Ishikawa (cell line): ENCODE measurements around the gene ABCG1.

ENCODE experiments used
- CEBPB ChIP-seq: IDR thresholded peaks from 2 replicates; pipeline ENCODE4 v1.6.1; 2012
- CREB1 ChIP-seq: IDR thresholded peaks from 2 replicates; pipeline ENCODE4 v1.6.1; 2012; ENCODE audit warnings: low read depth
- EGR1 ChIP-seq: IDR thresholded peaks from 2 replicates; pipeline ENCODE4 v1.6.1; 2012
- EP300 ChIP-seq: IDR thresholded peaks from 2 replicates; pipeline ENCODE4 v1.6.1; 2012; ENCODE audit warnings: borderline replicate concordance
- FOXM1 ChIP-seq: IDR thresholded peaks from 2 replicates; pipeline ENCODE4 v1.6.1; 2012; ENCODE audit warnings: low read depth, borderline replicate concordance
- MAX ChIP-seq: IDR thresholded peaks from 2 replicates; pipeline ENCODE4 v1.6.1; 2012
- NFIC ChIP-seq: IDR thresholded peaks from 2 replicates; pipeline ENCODE4 v1.6.1; 2012
- RAD21 ChIP-seq: IDR thresholded peaks from 2 replicates; pipeline ENCODE4 v1.6.1; 2012; ENCODE audit warnings: low read depth
- TAF1 ChIP-seq: IDR thresholded peaks from 2 replicates; pipeline ENCODE4 v1.6.1; 2012; ENCODE audit warnings: low read depth, mild to moderate bottlenecking
- TCF12 ChIP-seq: IDR thresholded peaks from 2 replicates; pipeline ENCODE4 v1.6.1; 2012; ENCODE audit warnings: low read depth
- TEAD4 ChIP-seq: IDR thresholded peaks from 2 replicates; pipeline ENCODE4 v1.6.1; 2012
- YY1 ChIP-seq: IDR thresholded peaks from 2 replicates; pipeline ENCODE4 v1.6.1; 2012; ENCODE audit warnings: low read depth
- ZBTB7A ChIP-seq: IDR thresholded peaks from 2 replicates; pipeline ENCODE4 v1.6.1; 2012; ENCODE audit warnings: low read depth
- TF ChIP-seq, protein P1 (sequence below): IDR thresholded peaks from 2 replicates; pipeline ENCODE4 v1.6.1; 2012
- TF ChIP-seq, protein P2 (sequence below): IDR thresholded peaks from 2 replicates; pipeline ENCODE4 v1.6.1; 2012; ENCODE audit warnings: low read depth, mild to moderate bottlenecking

Gene ABCG1

GRCh38 chr21:42256316-42256715, 37.4 kb downstream of the ABCG1 start:
- TF ChIP-seq TAF1, result no peak
- no peak for TF ChIP-seq CEBPB
- no peak for TF ChIP-seq MAX
- no peak for TF ChIP-seq EGR1
- no peak for TF ChIP-seq YY1
- TF ChIP-seq TCF12, result no peak
- TF ChIP-seq EP300, result no peak

- TF ChIP-seq CREB1 (no peak), TCF12 (no peak), YY1 (no peak), RAD21 (no peak), NFIC (no peak), MAX (no peak)
- TF ChIP-seq, protein P1, sequence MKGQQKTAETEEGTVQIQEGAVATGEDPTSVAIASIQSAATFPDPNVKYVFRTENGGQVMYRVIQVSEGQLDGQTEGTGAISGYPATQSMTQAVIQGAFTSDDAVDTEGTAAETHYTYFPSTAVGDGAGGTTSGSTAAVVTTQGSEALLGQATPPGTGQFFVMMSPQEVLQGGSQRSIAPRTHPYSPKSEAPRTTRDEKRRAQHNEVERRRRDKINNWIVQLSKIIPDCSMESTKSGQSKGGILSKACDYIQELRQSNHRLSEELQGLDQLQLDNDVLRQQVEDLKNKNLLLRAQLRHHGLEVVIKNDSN, result no peak
Observed at GRCh38 chr21:42257091-42257765, 38.3 kb downstream of the ABCG1 start.

GRCh38 chr21:42258150-42258884, 39.4 kb downstream of the ABCG1 start:
- TF ChIP-seq EGR1, result no peak
- TF ChIP-seq RAD21, result peak; percentile 77

DNA sequence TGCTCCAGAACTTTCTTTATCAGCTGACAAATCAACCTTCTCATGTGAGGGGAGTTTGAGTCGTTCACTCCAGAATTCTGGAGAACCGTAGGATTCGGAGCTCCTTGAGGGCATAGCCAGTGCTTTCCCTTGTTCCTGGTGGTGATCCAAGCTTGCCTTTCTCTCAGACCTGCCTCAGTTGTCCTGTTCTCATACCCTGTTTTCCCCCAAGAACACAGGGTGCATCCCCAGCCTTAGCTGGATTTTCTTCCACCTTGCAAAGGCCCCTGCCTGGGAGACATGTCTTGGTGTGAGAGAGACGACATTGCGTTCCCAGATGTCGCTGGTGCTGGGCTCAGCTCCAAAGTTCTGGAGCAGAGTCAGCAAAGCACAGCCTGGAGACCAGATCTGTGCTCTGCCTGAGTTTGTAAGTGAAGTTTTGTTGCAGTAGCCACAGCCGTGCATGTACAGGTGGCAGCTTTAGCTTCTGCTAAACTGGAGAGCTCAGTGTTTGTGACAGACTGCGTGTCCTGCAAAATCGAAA, 40.0 kb downstream of the ABCG1 start:
- TF ChIP-seq MAX (no peak), FOXM1 (no peak), TAF1 (no peak), NFIC (no peak), CREB1 (no peak), TCF12 (no peak), TEAD4 (no peak), EP300 (no peak), RAD21 (no peak), EGR1 (no peak), CEBPB (no peak), ZBTB7A (no peak), YY1 (no peak)
- TF ChIP-seq, protein P1, result no peak
- TF ChIP-seq, protein P2, sequence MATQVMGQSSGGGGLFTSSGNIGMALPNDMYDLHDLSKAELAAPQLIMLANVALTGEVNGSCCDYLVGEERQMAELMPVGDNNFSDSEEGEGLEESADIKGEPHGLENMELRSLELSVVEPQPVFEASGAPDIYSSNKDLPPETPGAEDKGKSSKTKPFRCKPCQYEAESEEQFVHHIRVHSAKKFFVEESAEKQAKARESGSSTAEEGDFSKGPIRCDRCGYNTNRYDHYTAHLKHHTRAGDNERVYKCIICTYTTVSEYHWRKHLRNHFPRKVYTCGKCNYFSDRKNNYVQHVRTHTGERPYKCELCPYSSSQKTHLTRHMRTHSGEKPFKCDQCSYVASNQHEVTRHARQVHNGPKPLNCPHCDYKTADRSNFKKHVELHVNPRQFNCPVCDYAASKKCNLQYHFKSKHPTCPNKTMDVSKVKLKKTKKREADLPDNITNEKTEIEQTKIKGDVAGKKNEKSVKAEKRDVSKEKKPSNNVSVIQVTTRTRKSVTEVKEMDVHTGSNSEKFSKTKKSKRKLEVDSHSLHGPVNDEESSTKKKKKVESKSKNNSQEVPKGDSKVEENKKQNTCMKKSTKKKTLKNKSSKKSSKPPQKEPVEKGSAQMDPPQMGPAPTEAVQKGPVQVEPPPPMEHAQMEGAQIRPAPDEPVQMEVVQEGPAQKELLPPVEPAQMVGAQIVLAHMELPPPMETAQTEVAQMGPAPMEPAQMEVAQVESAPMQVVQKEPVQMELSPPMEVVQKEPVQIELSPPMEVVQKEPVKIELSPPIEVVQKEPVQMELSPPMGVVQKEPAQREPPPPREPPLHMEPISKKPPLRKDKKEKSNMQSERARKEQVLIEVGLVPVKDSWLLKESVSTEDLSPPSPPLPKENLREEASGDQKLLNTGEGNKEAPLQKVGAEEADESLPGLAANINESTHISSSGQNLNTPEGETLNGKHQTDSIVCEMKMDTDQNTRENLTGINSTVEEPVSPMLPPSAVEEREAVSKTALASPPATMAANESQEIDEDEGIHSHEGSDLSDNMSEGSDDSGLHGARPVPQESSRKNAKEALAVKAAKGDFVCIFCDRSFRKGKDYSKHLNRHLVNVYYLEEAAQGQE, result no peak

- TF ChIP-seq CREB1 (no peak), FOXM1 (no peak), TCF12 (no peak), MAX (no peak)
Observed at GRCh38 chr21:42260121-42260520, 41.2 kb downstream of the ABCG1 start.

GRCh38 chr21:42261829-42262200, 42.9 kb downstream of the ABCG1 start:
- TF ChIP-seq, protein P2, result no peak
- TF ChIP-seq EGR1 (no peak), CEBPB (no peak), MAX (no peak), TAF1 (no peak), TEAD4 (no peak), NFIC (no peak), RAD21 (no peak), CREB1 (no peak), YY1 (no peak), FOXM1 (no peak), ZBTB7A (no peak), EP300 (no peak), TCF12 (no peak)
- TF ChIP-seq, protein P1, result no peak
